ENCODE measurements around the gene VAX1.

DNA sequence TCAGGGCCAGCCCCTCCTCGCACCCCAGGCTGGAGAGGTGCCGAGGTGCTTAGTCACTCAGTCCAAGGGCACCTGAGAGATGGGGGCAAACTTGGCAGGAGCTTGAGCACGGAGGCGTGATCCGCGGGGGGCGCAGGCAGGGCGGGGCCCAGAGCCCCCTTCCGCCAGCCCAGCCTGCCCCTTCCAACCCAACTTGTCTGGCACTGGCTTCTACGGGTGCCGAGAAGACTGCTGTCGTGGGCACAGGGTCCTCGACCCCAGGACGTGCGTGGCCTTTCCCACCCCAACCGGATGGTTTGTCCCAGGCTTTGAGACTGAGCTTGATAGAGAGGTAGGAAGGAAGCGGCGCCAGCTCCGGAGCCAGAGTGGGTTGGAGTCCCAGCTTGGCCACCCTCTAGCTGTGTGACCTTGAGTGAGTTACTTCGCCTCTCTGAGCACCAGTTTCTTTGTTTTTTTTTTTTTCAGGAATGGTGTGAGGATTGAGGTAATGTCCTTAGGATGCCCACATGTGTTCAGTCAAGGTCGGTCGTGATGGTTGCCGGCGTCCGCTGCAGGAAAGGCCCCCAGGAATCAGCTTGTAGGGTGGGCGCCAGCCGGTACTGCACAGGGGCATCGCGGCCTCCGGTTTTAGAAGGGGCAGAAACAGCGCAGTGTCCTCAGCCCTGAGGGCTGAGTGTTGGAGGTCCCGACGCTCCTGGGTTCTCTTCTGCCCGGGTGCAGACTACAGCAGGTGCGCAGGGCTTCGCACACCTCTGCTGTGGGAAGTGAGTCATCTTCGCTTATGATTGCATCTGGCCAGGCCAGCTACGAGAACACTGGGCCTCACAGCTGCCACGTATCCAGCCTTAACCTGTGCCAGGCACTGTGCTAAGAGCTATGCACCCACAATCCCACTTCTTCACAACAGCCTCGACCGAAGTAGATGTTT lies 28.6 kb upstream of the VAX1 start:
- no peak for TF ChIP-seq POLR2A (IDR thresholded peaks at IDR 0.05)
- no peak for TF ChIP-seq EP300 (IDR thresholded peaks at IDR 0.05)
- no peak for TF ChIP-seq CTCF (IDR thresholded peaks at IDR 0.05)

Measured in suprapubic skin (tissue), 3 donors.